ENCODE data around the gene TMCC1.

The TMCC1 gene

GRCh38 chr3:129708328-129708861, 185.1 kb downstream of the TMCC1 start:
- DNase-seq (ENCODE audit: extremely low spot score), result no peak
- CTCF ChIA-PET, result interaction anchor here (0.7 kb wide), 1 partner anchor 27 kb away, joined by 8 read pairs; no protein-coding TSS in a partner anchor
- TF ChIP-seq ARNT (IDR thresholded peaks at IDR 0.05) (no peak), FOXK2 (IDR thresholded peaks at IDR 0.05) (no peak), FOXA1 (IDR thresholded peaks at IDR 0.05) (no peak), LEF1 (IDR thresholded peaks at IDR 0.05; ENCODE audit: borderline replicate concordance) (no peak), HDGF (IDR thresholded peaks at IDR 0.05; ENCODE audit: borderline replicate concordance) (no peak), ZNF384 (IDR thresholded peaks at IDR 0.05) (no peak), CTBP1 (IDR thresholded peaks at IDR 0.05; ENCODE audit: borderline replicate concordance) (no peak), PKNOX1 (IDR thresholded peaks at IDR 0.05) (no peak), SUZ12 (IDR thresholded peaks at IDR 0.05) (no peak), NFRKB (IDR thresholded peaks at IDR 0.05) (no peak), L3MBTL2 (conservative IDR thresholded peaks at IDR 0.05) (no peak), FOXM1 (IDR thresholded peaks at IDR 0.05; ENCODE audit: borderline replicate concordance) (no peak), ELF4 (IDR thresholded peaks at IDR 0.05) (no peak), SP1 (IDR thresholded peaks at IDR 0.05) (no peak), BHLHE40 (IDR thresholded peaks at IDR 0.05; ENCODE audit: borderline replicate concordance) (no peak), TARDBP (IDR thresholded peaks at IDR 0.05) (no peak)
- POLR2A ChIA-PET, result no interaction called here

- TF ChIP-seq ARNT (IDR thresholded peaks at IDR 0.05) (no peak), ZNF384 (IDR thresholded peaks at IDR 0.05) (no peak), ELF4 (IDR thresholded peaks at IDR 0.05) (no peak), FOXA1 (IDR thresholded peaks at IDR 0.05) (no peak), L3MBTL2 (conservative IDR thresholded peaks at IDR 0.05) (no peak), LEF1 (IDR thresholded peaks at IDR 0.05; ENCODE audit: borderline replicate concordance) (no peak), HDGF (IDR thresholded peaks at IDR 0.05; ENCODE audit: borderline replicate concordance) (no peak), BHLHE40 (IDR thresholded peaks at IDR 0.05; ENCODE audit: borderline replicate concordance) (no peak), FOXM1 (IDR thresholded peaks at IDR 0.05; ENCODE audit: borderline replicate concordance) (no peak), NFRKB (IDR thresholded peaks at IDR 0.05) (no peak), TARDBP (IDR thresholded peaks at IDR 0.05) (no peak), PKNOX1 (IDR thresholded peaks at IDR 0.05) (no peak), CTBP1 (IDR thresholded peaks at IDR 0.05; ENCODE audit: borderline replicate concordance) (no peak), FOXK2 (IDR thresholded peaks at IDR 0.05) (no peak), SP1 (IDR thresholded peaks at IDR 0.05) (no peak)
- no peak for DNase-seq (ENCODE audit: extremely low spot score)
- ChIA-PET CTCF (no interaction called here), POLR2A (no interaction called here)
These were observed 188.2 kb downstream of the TMCC1 start for GRCh38 chr3:129705274-129705673.

- TF ChIP-seq SUZ12 (IDR thresholded peaks at IDR 0.05) (no peak), SP1 (IDR thresholded peaks at IDR 0.05) (no peak), ELF4 (IDR thresholded peaks at IDR 0.05) (no peak), L3MBTL2 (conservative IDR thresholded peaks at IDR 0.05) (no peak), NFRKB (IDR thresholded peaks at IDR 0.05) (no peak), FOXA1 (IDR thresholded peaks at IDR 0.05) (no peak), BHLHE40 (IDR thresholded peaks at IDR 0.05; ENCODE audit: borderline replicate concordance) (no peak), LEF1 (IDR thresholded peaks at IDR 0.05; ENCODE audit: borderline replicate concordance) (no peak), ZNF384 (IDR thresholded peaks at IDR 0.05) (no peak), TARDBP (IDR thresholded peaks at IDR 0.05) (no peak), FOXM1 (IDR thresholded peaks at IDR 0.05; ENCODE audit: borderline replicate concordance) (no peak), PKNOX1 (IDR thresholded peaks at IDR 0.05) (no peak), HDGF (IDR thresholded peaks at IDR 0.05; ENCODE audit: borderline replicate concordance) (no peak), ARNT (IDR thresholded peaks at IDR 0.05) (no peak), FOXK2 (IDR thresholded peaks at IDR 0.05) (no peak), CTBP1 (IDR thresholded peaks at IDR 0.05; ENCODE audit: borderline replicate concordance) (no peak)
- CTCF ChIA-PET, result no interaction called here
These were observed 189.6 kb downstream of the TMCC1 start for GRCh38 chr3:129703913-129704312.

GRCh38 chr3:129702934-129703712, 190.4 kb downstream of the TMCC1 start:
- ChIA-PET POLR2A (no interaction called here), CTCF (interaction anchor here (0.7 kb wide), 2 partner anchors 14 to 54 kb away, joined by 3 read pairs; no protein-coding TSS in a partner anchor)
- peak; percentile 74 for TF ChIP-seq PKNOX1 (IDR thresholded peaks at IDR 0.05)
- no peak for TF ChIP-seq ZNF384 (IDR thresholded peaks at IDR 0.05)
- DNase-seq (ENCODE audit: extremely low spot score), result no peak

More at GRCh38 chr3:129703913-129704312, 189.6 kb downstream of the TMCC1 start:
- no peak for DNase-seq (ENCODE audit: extremely low spot score)
- POLR2A ChIA-PET, result no interaction called here

- ChIA-PET CTCF (no interaction called here), POLR2A (no interaction called here)
- TF ChIP-seq PKNOX1 (IDR thresholded peaks at IDR 0.05) (no peak), ELF4 (IDR thresholded peaks at IDR 0.05) (no peak), SP1 (IDR thresholded peaks at IDR 0.05) (no peak), HDGF (IDR thresholded peaks at IDR 0.05; ENCODE audit: borderline replicate concordance) (no peak), FOXA1 (IDR thresholded peaks at IDR 0.05) (no peak), FOXK2 (IDR thresholded peaks at IDR 0.05) (no peak), SUZ12 (IDR thresholded peaks at IDR 0.05) (no peak), ARNT (IDR thresholded peaks at IDR 0.05) (no peak), TARDBP (IDR thresholded peaks at IDR 0.05) (no peak)
- no peak for DNase-seq (ENCODE audit: extremely low spot score)
These were observed 192.3 kb downstream of the TMCC1 start for GRCh38 chr3:129701161-129701560.
